HepG2 (cell line): ENCODE measurements around the gene BCKDHB. TPM values are rescaled to one million over a fixed set of nuclear protein-coding genes. Genes with fewer than 3 reads are reported as not detected.

ENCODE experiments used
- CBX2 ChIP-seq, 2 experiments: fragments of 200-600 bp in 1 of 2; sonication (generic); formaldehyde crosslinking in 1 of 2; IDR thresholded peaks; 2 replicates each; pipeline versions ENCODE4 v1.7.0 to v1.8.1; 2018 to 2022; ENCODE audit warnings: low read depth in 2 of 2, low read length in 1 of 2, mild to moderate bottlenecking in 1 of 2, missing genetic modification reagents in 1 of 2
- HOXA5 ChIP-seq: sonication (generic); formaldehyde crosslinking; IDR thresholded peaks from 2 replicates; pipeline ENCODE4 v1.4.0; 2020; ENCODE audit warnings: missing genetic modification reagents
- IKZF4 ChIP-seq: sonication (generic); formaldehyde crosslinking; IDR thresholded peaks from 2 replicates; pipeline ENCODE4 v1.5.1; 2020; ENCODE audit warnings: borderline replicate concordance, mild to moderate bottlenecking, low read depth, missing genetic modification reagents; ENCODE audit errors: not compliant biosample characterization
- KLF15 ChIP-seq: sonication (generic); formaldehyde crosslinking; IDR thresholded peaks from 2 replicates; pipeline ENCODE4 v1.8.1; 2023; ENCODE audit warnings: borderline replicate concordance, mild to moderate bottlenecking, inconsistent platforms, missing genetic modification reagents, mixed read lengths
- MED13 ChIP-seq: sonication (generic); formaldehyde crosslinking; IDR thresholded peaks from 2 replicates; pipeline ENCODE4 v1.5.0; 2020; ENCODE audit warnings: missing genetic modification reagents
- ONECUT2 ChIP-seq: sonication (generic); formaldehyde crosslinking; IDR thresholded peaks from 2 replicates; pipeline ENCODE4 v1.4.0; 2020; ENCODE audit warnings: missing genetic modification reagents
- PAWR ChIP-seq: sonication (generic); formaldehyde crosslinking; IDR thresholded peaks from 2 replicates; pipeline ENCODE4 v1.4.0; 2020; ENCODE audit warnings: missing genetic modification reagents, mild to moderate bottlenecking, borderline replicate concordance
- PLRG1 ChIP-seq: fragments of 450-650 bp; conservative IDR thresholded peaks from 2 replicates; pipeline ENCODE4 v1.6.1; 2016
- RFX3 ChIP-seq: IDR thresholded peaks from 2 replicates; pipeline ENCODE4 v1.6.1; 2016; ENCODE audit warnings: missing biosample characterization, missing genetic modification reagents
- SIN3A ChIP-seq: IDR thresholded peaks from 2 replicates; pipeline ENCODE4 v1.6.1; 2011; ENCODE audit warnings: low read depth, mild to moderate bottlenecking, control low read depth, low read length, borderline replicate concordance
- SP1 ChIP-seq, 2 experiments: fragments of 450-650 bp in 1 of 2; sonication (generic) in 1 of 2; formaldehyde crosslinking in 1 of 2; IDR thresholded peaks; 2 replicates each; pipeline versions ENCODE4 v1.4.0 to v1.6.1; 2016 to 2020; ENCODE audit warnings: missing genetic modification reagents in 1 of 2
- TBL1XR1 ChIP-seq: fragments of 150-350 bp; IDR thresholded peaks from 2 replicates; pipeline ENCODE4 v1.6.1; 2014; ENCODE audit warnings: borderline replicate concordance, low read length; ENCODE audit not compliant: partially characterized antibody
- THAP8 ChIP-seq: sonication (generic); formaldehyde crosslinking; IDR thresholded peaks from 2 replicates; pipeline ENCODE4 v1.5.1; 2020; ENCODE audit warnings: missing genetic modification reagents, mild to moderate bottlenecking, borderline replicate concordance
- WIZ ChIP-seq: sonication (generic); formaldehyde crosslinking; IDR thresholded peaks from 2 replicates; pipeline ENCODE4 v1.5.1; 2020; ENCODE audit warnings: mild to moderate bottlenecking, missing genetic modification reagents
- ZNF12 ChIP-seq: sonication (generic); formaldehyde crosslinking; IDR thresholded peaks from 2 replicates; pipeline ENCODE4 v1.5.0; 2020; ENCODE audit warnings: missing genetic modification reagents
- ZNF280D ChIP-seq: sonication (generic); formaldehyde crosslinking; IDR thresholded peaks from 2 replicates; pipeline ENCODE4 v1.5.1; 2020; ENCODE audit warnings: mild to moderate bottlenecking, missing genetic modification reagents
- ZNF558 ChIP-seq: sonication (generic); formaldehyde crosslinking; IDR thresholded peaks from 2 replicates; pipeline ENCODE4 v1.9.0; 2022; ENCODE audit warnings: mild to moderate bottlenecking, missing genetic modification reagents, borderline replicate concordance
- ZNF674 ChIP-seq: sonication (generic); formaldehyde crosslinking; IDR thresholded peaks from 2 replicates; pipeline ENCODE4 v1.5.0; 2020; ENCODE audit warnings: low read depth, mild to moderate bottlenecking, missing genetic modification reagents
- ZNF704 ChIP-seq: sonication (generic); formaldehyde crosslinking; IDR thresholded peaks from 2 replicates; pipeline ENCODE4 v1.8.1; 2023; ENCODE audit warnings: mild to moderate bottlenecking, inconsistent platforms, moderate library complexity, missing genetic modification reagents, borderline replicate concordance
- polyA plus RNA-seq, 8 experiments: library from polyadenylated mRNA; depleted of rRNA in 3 of 8; stranded (reverse) in 7 of 8; unstranded in 1 of 8; fragments of >200 nt; fragmentation: Illumina TruSeq in 4 of 8; extraction: Trizol in 4 of 8; gene quantifications; 2 replicates each; pipeline versions ENCODE4 v1.2.1 to v1.2.3, GENCODE V29; 2011 to 2016; ENCODE audit warnings: low read depth in 4 of 8, missing spikeins in 1 of 8, mixed read lengths in 1 of 8; ENCODE audit not compliant: insufficient read depth in 1 of 8
- total RNA-seq, 5 experiments: library from RNA; depleted of rRNA; stranded (reverse); fragments of >200 nt; fragmentation: Illumina TruSeq; extraction: Trizol; gene quantifications; 2 replicates each; pipeline ENCODE4 v1.2.3, GENCODE V29; 2016; ENCODE audit warnings: low read depth in 1 of 5
- TF ChIP-seq, protein P1 (sequence below): sonication (generic); formaldehyde crosslinking; IDR thresholded peaks from 2 replicates; pipeline ENCODE4 v1.5.1; 2020; ENCODE audit warnings: missing genetic modification reagents, mild to moderate bottlenecking, borderline replicate concordance
- TF ChIP-seq, protein P2 (sequence below): IDR thresholded peaks from 2 replicates; pipeline ENCODE4 v1.6.1; 2016

Gene BCKDHB
- total and polyA plus RNA-seq, 2 of the 13 experiments (the other 11 are each of a cell fraction or from before 2014, with no cell fraction given), result 10.8 to 13.6 TPM

GRCh38 chr6:80106418-80107235 is at the start of gene BCKDHB (continued):
- TF ChIP-seq ZNF280D (CRISPR knock-in tag) (no peak), KLF15 (CRISPR knock-in tag) (peak; percentile 98), ONECUT2 (CRISPR knock-in tag) (no peak), WIZ (peak; percentile 81; the same call in 1 of the 2 replicates), ZNF704 (peak; percentile 29; the same call in 1 of the 2 replicates), ZNF674 (CRISPR knock-in tag) (no peak), ZNF12 (CRISPR knock-in tag) (peak; percentile 99), HOXA5 (CRISPR knock-in tag) (peak; percentile 88; the same call in 1 of the 2 replicates), CBX2 (IDR thresholded peaks at IDR 0.05; ENCODE audit: low read depth, low read length) (no peak), CBX2 (CRISPR knock-in tag; IDR thresholded peaks at IDR 0.05; ENCODE audit: low read depth) (no peak), THAP8 (CRISPR knock-in tag) (no peak), IKZF4 (CRISPR knock-in tag) (no peak), MED13 (CRISPR knock-in tag) (no peak), PAWR (CRISPR knock-in tag) (no peak), SIN3A (no peak; the same call in 1 of the 2 replicates), TBL1XR1 (no peak), SP1 (IDR thresholded peaks at IDR 0.05) (no peak), SP1 (CRISPR knock-in tag; IDR thresholded peaks at IDR 0.05) (peak; percentile 77), PLRG1 (no peak), RFX3 (CRISPR knock-in tag) (no peak), ZNF558 (CRISPR knock-in tag) (peak; percentile 50; the same call in 1 of the 2 replicates)
- TF ChIP-seq, protein P1, sequence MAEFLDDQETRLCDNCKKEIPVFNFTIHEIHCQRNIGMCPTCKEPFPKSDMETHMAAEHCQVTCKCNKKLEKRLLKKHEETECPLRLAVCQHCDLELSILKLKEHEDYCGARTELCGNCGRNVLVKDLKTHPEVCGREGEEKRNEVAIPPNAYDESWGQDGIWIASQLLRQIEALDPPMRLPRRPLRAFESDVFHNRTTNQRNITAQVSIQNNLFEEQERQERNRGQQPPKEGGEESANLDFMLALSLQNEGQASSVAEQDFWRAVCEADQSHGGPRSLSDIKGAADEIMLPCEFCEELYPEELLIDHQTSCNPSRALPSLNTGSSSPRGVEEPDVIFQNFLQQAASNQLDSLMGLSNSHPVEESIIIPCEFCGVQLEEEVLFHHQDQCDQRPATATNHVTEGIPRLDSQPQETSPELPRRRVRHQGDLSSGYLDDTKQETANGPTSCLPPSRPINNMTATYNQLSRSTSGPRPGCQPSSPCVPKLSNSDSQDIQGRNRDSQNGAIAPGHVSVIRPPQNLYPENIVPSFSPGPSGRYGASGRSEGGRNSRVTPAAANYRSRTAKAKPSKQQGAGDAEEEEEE (CRISPR knock-in tag), result no peak
- TF ChIP-seq, protein P2, sequence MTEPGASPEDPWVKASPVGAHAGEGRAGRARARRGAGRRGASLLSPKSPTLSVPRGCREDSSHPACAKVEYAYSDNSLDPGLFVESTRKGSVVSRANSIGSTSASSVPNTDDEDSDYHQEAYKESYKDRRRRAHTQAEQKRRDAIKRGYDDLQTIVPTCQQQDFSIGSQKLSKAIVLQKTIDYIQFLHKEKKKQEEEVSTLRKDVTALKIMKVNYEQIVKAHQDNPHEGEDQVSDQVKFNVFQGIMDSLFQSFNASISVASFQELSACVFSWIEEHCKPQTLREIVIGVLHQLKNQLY (CRISPR knock-in tag), result no peak
